ENCODE measurements around the gene KIF23. TPM values are rescaled to one million over a fixed set of nuclear protein-coding genes. Genes with fewer than 3 reads are reported as not detected.

Gene KIF23
- total RNA-seq, 1 donor from 2014 or later = 2.7 TPM

GRCh38 chr15:69407719-69408400 lies 6.3 kb upstream of the KIF23 start:
- H3K27me3 ChIP-seq = no peaks in the 10 kb centered on the region
- intact Hi-C loops (cut with DNase I) = no loop called here
- no peak for DNase-seq
- no peak overlapping the region for H3K27ac ChIP-seq
- H3K4me3 ChIP-seq = no peak overlapping the region
- no peaks in the 10 kb centered on the region for H3K36me3 ChIP-seq
- ATAC-seq = no peak
- H3K4me1 ChIP-seq = no peaks in the 10 kb centered on the region
- TF ChIP-seq, protein P1, sequence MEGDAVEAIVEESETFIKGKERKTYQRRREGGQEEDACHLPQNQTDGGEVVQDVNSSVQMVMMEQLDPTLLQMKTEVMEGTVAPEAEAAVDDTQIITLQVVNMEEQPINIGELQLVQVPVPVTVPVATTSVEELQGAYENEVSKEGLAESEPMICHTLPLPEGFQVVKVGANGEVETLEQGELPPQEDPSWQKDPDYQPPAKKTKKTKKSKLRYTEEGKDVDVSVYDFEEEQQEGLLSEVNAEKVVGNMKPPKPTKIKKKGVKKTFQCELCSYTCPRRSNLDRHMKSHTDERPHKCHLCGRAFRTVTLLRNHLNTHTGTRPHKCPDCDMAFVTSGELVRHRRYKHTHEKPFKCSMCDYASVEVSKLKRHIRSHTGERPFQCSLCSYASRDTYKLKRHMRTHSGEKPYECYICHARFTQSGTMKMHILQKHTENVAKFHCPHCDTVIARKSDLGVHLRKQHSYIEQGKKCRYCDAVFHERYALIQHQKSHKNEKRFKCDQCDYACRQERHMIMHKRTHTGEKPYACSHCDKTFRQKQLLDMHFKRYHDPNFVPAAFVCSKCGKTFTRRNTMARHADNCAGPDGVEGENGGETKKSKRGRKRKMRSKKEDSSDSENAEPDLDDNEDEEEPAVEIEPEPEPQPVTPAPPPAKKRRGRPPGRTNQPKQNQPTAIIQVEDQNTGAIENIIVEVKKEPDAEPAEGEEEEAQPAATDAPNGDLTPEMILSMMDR (IDR thresholded peaks at IDR 0.05) = no peak
- no peaks in the 10 kb centered on the region for H3K9me3 ChIP-seq

DNA sequence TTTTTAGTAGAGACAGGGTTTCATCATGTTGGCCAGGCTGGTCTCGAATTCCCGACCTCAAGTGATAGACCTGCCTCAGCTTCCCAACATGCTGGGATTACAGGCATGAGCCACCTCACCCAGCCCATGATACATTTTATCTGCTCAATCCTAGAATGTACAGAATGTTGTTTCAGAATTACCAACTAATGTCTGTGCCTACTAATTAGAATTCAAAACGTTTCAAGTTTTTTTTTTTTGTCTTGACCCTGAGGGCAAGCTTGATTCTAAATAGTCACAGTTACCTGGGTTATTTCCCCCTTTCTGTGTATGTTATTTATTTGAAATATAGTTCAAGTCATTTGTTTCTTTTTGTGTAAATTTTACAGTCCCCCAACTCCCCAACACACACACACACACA lies 5.3 kb upstream of the KIF23 start:
- Histone ChIP-seq H3K36me3 (no peaks in the 10 kb centered on the region), H3K4me1 (no peaks in the 10 kb centered on the region), H3K4me3 (no peak overlapping the region), H3K9me3 (no peaks in the 10 kb centered on the region), H3K27ac (no peak overlapping the region), H3K27me3 (no peaks in the 10 kb centered on the region)
- intact Hi-C loops (cut with DNase I) = no loop called here
- TF ChIP-seq, protein P1 (IDR thresholded peaks at IDR 0.05) = no peak
- no peak for ATAC-seq
- no peak for DNase-seq

- H3K27me3 ChIP-seq = no peaks in the 10 kb centered on the region
Measured at GRCh38 chr15:69410248-69410874, 3.8 kb upstream of the KIF23 start.

GRCh38 chr15:69412274-69412673 lies 1.9 kb upstream of the KIF23 start:
- Histone ChIP-seq H3K27me3 (no peaks in the 10 kb centered on the region), H3K9me3 (no peaks in the 10 kb centered on the region), H3K27ac (no peak overlapping the region), H3K4me1 (no peaks in the 10 kb centered on the region), H3K4me3 (no peak overlapping the region), H3K36me3 (no peaks in the 10 kb centered on the region)
- TF ChIP-seq, protein P1 (IDR thresholded peaks at IDR 0.05) = no peak
- no peak for ATAC-seq
- intact Hi-C loops (cut with DNase I) = no loop called here
- no peak for DNase-seq

More at GRCh38 chr15:69410248-69410874, 3.8 kb upstream of the KIF23 start:
- Histone ChIP-seq H3K36me3 (no peaks in the 10 kb centered on the region), H3K9me3 (no peaks in the 10 kb centered on the region), H3K4me1 (no peaks in the 10 kb centered on the region), H3K4me3 (no peak overlapping the region), H3K27ac (no peak overlapping the region)
- TF ChIP-seq, protein P1 (IDR thresholded peaks at IDR 0.05) = peak; percentile 6
- DNase-seq (no peak), ATAC-seq (peak; percentile 5)
- intact Hi-C loops (cut with DNase I) = no loop called here

DNA sequence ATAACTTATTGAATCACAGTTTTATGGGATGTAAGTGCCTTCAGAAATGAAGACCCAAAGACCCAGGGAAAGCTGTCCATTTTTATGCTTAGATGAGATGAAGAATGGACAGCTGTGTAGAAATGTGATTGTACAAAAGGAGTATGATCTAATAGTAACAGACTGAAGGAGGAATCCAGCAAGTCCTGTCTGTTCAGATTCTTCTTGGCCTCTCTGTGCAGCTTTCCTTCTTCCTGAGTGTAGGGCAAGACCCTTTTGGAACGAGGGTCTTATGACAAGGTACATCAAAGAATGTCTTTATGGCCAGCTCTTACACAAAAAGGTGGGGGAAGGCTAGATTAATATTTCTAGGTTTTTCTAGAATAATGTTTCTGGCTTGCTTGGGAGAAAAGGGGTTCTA lies 1.4 kb upstream of the KIF23 start:
- ATAC-seq = no peak
- Histone ChIP-seq H3K4me1 (no peaks in the 10 kb centered on the region), H3K4me3 (no peak overlapping the region), H3K27me3 (no peaks in the 10 kb centered on the region), H3K9me3 (no peaks in the 10 kb centered on the region), H3K27ac (no peak overlapping the region), H3K36me3 (no peaks in the 10 kb centered on the region)
- TF ChIP-seq, protein P1 (IDR thresholded peaks at IDR 0.05) = no peak
- no peak for DNase-seq
- intact Hi-C loops (cut with DNase I) = no loop called here
